Endothelial cell of umbilical vein (primary cell): ENCODE measurements around the gene DLEC1. TPM values are rescaled to one million over a fixed set of nuclear protein-coding genes. Genes with fewer than 3 reads are reported as not detected.

Experiments used
- Bru-seq: library from RNA; stranded (reverse); fragments of 400-500 nt; gene quantifications from one replicate; lab custom pipeline; 2021; lab: Mats Ljungman, UMichigan
- BruChase-seq, 2 experiments: library from RNA; stranded (reverse); fragments of 400-500 nt; gene quantifications; one replicate each; lab custom pipeline; 2021; lab: Mats Ljungman, UMichigan
- BruUV-seq: library from RNA; stranded (reverse); fragments of 400-500 nt; replicated peaks from 2 replicates; lab custom pipeline; 2021; lab: Mats Ljungman, UMichigan
- CTCF ChIA-PET: fragments of 300-600, 350-600 bp; sonication (Branson Sonifier 250); formaldehyde crosslinking; loops from one replicate; lab custom pipeline; 2021; ENCODE audit warnings: antibody characterized with exemption, inconsistent platforms; lab: Charles Lee
- POLR2A ChIA-PET: fragments of 300-600, 350-600 bp; sonication (Branson Sonifier 250); formaldehyde crosslinking; loops from one replicate; lab custom pipeline; 2021; ENCODE audit warnings: antibody characterized with exemption, inconsistent platforms; lab: Charles Lee
- DNase-seq: peaks from one replicate; pipeline ENCODE4 v3.0.0-alpha.2; 2011; ENCODE audit warnings: low read depth, low spot score
- FAIRE-seq: peaks from 2 replicates; lab custom pipeline; 2011; peaks lifted over from hg19 to GRCh38; lab: Jason Lieb, UNC
- H2AFZ ChIP-seq: 2 replicates; pipeline ENCODE4 v1.6.0; 2012; ENCODE audit warnings: low read depth, low read length, control low read depth, inconsistent platforms
- H3K27ac ChIP-seq: 2 replicates; pipeline ENCODE4 v1.5.1; 2011; ENCODE audit warnings: low read depth, mild to moderate bottlenecking, control low read depth, low read length, moderate library complexity; ENCODE audit not compliant: insufficient read depth
- H3K27me3 ChIP-seq, 2 experiments: 2 replicates each; pipeline versions ENCODE4 v1.6.0 to v1.6.1; 2011; ENCODE audit warnings: low read length in 2 of 2, mixed read lengths in 1 of 2; ENCODE audit not compliant: control insufficient read depth in 2 of 2, insufficient read depth in 2 of 2
- H3K36me3 ChIP-seq, 2 experiments: 2 replicates in 1 of 2; 3 replicates in 1 of 2; pipeline ENCODE4 v1.5.1; 2011; ENCODE audit warnings: low read length in 2 of 2, mild to moderate bottlenecking in 1 of 2, moderate library complexity in 1 of 2; ENCODE audit not compliant: control insufficient read depth in 2 of 2, insufficient read depth in 2 of 2; ENCODE audit errors: extremely low read depth in 1 of 2
- H3K4me1 ChIP-seq: 3 replicates; pipeline ENCODE4 v1.5.1; 2011; ENCODE audit warnings: mild to moderate bottlenecking, low read length; ENCODE audit not compliant: control insufficient read depth, insufficient read depth; ENCODE audit errors: extremely low read depth
- H3K4me2 ChIP-seq: 2 replicates; pipeline ENCODE4 v1.6.1; 2011; ENCODE audit warnings: low read length, control low read depth, mixed read lengths; ENCODE audit not compliant: insufficient read depth
- H3K4me3 ChIP-seq, 3 experiments: fragments of 200-600 bp in 1 of 3; sonication (generic), shearing (Covaris generic) in 1 of 3; replicated peaks in 1 of 3; 2 replicates each; pipeline ENCODE4 v1.5.1; 2011 to 2016; ENCODE audit warnings: control low read depth in 3 of 3, low read length in 3 of 3, mild to moderate bottlenecking in 2 of 3, inconsistent platforms in 1 of 3, low read depth in 1 of 3, moderate library complexity in 1 of 3; ENCODE audit not compliant: insufficient read depth in 1 of 3
- H3K79me2 ChIP-seq: 2 replicates; pipeline ENCODE4 v1.6.0; 2012; ENCODE audit warnings: low read length, inconsistent platforms; ENCODE audit not compliant: control insufficient read depth, insufficient read depth
- H3K9ac ChIP-seq: replicated peaks from 2 replicates; pipeline ENCODE3; 2011; ENCODE audit warnings: low read length, control low read depth; ENCODE audit not compliant: insufficient read depth; ENCODE audit errors: extremely low read depth
- H3K9me1 ChIP-seq: replicated peaks from 3 replicates; pipeline ENCODE4 v1.6.0; 2011; ENCODE audit warnings: mild to moderate bottlenecking, low read length; ENCODE audit not compliant: control insufficient read depth, insufficient read depth; ENCODE audit errors: extremely low read depth
- H3K9me3 ChIP-seq: replicated peaks from 2 replicates; pipeline ENCODE4 v1.5.1; 2012; ENCODE audit warnings: low read length, inconsistent platforms; ENCODE audit not compliant: control insufficient read depth, insufficient read depth
- H4K20me1 ChIP-seq: replicated peaks from 2 replicates; pipeline ENCODE3; 2011; ENCODE audit warnings: mild to moderate bottlenecking, low read length; ENCODE audit not compliant: control insufficient read depth, insufficient read depth; ENCODE audit errors: extremely low read depth
- EZH2 ChIP-seq: IDR thresholded peaks from 2 replicates; pipeline ENCODE4 v1.6.1; 2012; ENCODE audit warnings: borderline replicate concordance, low read depth, mild to moderate bottlenecking, moderate library complexity, low read length, inconsistent platforms; ENCODE audit not compliant: severe bottlenecking
- MAX ChIP-seq: IDR thresholded peaks from 2 replicates; pipeline ENCODE4 v1.6.1; 2011; ENCODE audit not compliant: insufficient read depth, insufficient read length
- dilution Hi-C: fragments of 300-500 bp; cut with MboI; formaldehyde crosslinking; loops from one replicate; pipeline ENCODE4 v1.15.0; 2019; ENCODE audit warnings: low sequenced_read_pairs; ENCODE audit not compliant: extremely low pct_ligation_motif_present
- intact Hi-C: fragments of 100-400 bp; cut with micrococcal nuclease; formaldehyde crosslinking; loops from one replicate; pipeline ENCODE4 v1.10.0; 2022
- long read RNA-seq: library from polyadenylated mRNA; stranded (forward); transcript quantifications from one replicate; pipeline ENCODE4 v2.0.0, GENCODE V29; 2021
- polyA minus RNA-seq, 3 experiments: library from RNA; depleted of rRNA, polyadenylated mRNA; stranded (reverse); fragments of >200 nt; gene quantifications; 1 replicate in 1 of 3; 2 replicates in 2 of 3; pipeline ENCODE4 v1.2.3, GENCODE V29; 2011
- polyA plus RNA-seq, 4 experiments: library from polyadenylated mRNA; depleted of rRNA in 3 of 4; stranded (reverse) in 3 of 4; unstranded in 1 of 4; fragments of >200 nt; gene quantifications; 2 replicates each; pipeline versions ENCODE4 v1.2.1 to v1.2.3, GENCODE V29; 2011 to 2012; ENCODE audit warnings: missing spikeins in 1 of 4
- total RNA-seq: library from RNA; stranded (reverse); gene quantifications from 2 replicates; pipeline ENCODE4 v1.2.3, GENCODE V29; 2021

DLEC1 gene
- not detected in 2 replicates for total RNA-seq
- polyA plus RNA-seq = not detected in 2 replicates
- polyA plus RNA-seq (2011; cell fraction: cytosol; rRNA removed) = not detected in 2 replicates
- polyA plus RNA-seq (2011; cell fraction: nucleus; rRNA removed) = 0.13 and 0.14 TPM in 2 replicates
- polyA plus RNA-seq (2012) = not detected in 2 replicates
- polyA minus RNA-seq = 0.04 TPM in 1 of 2 replicates, not detected in the other
- not detected for polyA minus RNA-seq (2011; cell fraction: cytosol; rRNA and poly(A)+ RNA removed)
- not detected in 2 replicates for polyA minus RNA-seq (2011; cell fraction: nucleus; rRNA and poly(A)+ RNA removed)
- percentile 6 among the genes with signal in this experiment for Bru-seq, nascent RNA
- BruChase-seq, experiment 1, labeled RNA remaining after a 6-hour chase = percentile 10 among the genes with signal in this experiment
- percentile 9 among the genes with signal in this experiment for BruChase-seq, experiment 2, labeled RNA remaining after a 2-hour chase
- long read RNA-seq, partial matches to known transcripts = 0 of 1 reads
- long read RNA-seq, other reads (novel, unspliced or antisense) = 1 of 1 reads

DNA sequence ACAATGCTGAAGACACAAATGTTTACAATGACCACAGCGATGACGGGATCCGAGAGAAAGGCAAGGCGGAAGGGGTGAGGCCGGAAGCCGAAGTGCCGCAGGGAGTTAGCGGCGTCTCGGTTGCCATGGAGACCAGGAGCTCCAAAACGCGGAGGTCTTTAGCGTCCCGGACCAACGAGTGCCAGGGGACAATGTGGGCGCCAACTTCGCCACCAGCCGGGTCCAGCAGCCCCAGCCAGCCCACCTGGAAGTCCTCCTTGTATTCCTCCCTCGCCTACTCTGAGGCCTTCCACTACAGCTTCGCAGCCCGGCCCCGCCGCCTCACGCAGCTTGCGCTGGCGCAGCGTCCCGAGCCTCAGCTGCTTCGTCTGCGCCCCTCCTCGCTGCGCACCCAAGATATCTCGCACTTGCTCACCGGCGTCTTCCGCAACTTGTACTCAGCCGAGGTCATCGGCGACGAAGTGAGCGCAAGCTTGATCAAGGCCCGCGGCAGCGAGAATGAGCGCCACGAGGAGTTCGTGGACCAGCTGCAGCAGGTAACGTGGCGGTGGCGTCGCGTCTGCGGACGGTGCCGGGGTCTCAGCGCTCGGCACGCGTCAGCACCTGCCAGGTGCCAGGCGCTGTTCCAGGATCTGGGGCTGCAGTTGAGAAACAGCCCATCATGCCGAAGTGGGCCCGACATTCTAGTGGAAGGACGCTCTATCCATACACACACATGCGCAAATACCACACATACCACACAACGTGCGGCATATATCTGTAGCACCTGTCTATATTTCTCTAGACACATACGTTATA lies at the start of gene DLEC1:
Gene DLEC1 (plus strand): TSS at position 108 of the 798 bp plus-strand sequence. CDS start 18 bp downstream, at position 126.
- Histone ChIP-seq H3K27ac (no peak within 1 kb of the TSS), H3K27me3 (peaks cover 9 to 10% of the 10 kb centered on the region in 2 experiments), H4K20me1 (no peaks in the 10 kb centered on the region), H3K4me3 (peak within 1 kb of the TSS in 2 of 3 experiments; percentile 9 to 32), H3K36me3 (no peaks in the 10 kb centered on the region), H3K9ac (no peak within 1 kb of the TSS), H3K79me2 (no peaks in the 10 kb centered on the region), H2AFZ (peak within 1 kb of the TSS; percentile 58), H3K4me1 (peaks cover 9% of the 10 kb centered on the region), H3K9me1 (no peaks in the 10 kb centered on the region), H3K9me3 (no peaks in the 10 kb centered on the region), H3K4me2 (peak within 1 kb of the TSS; percentile 55)
- no TSS peak for BruUV-seq
- DNase-seq = peak; percentile 26
- ChIA-PET POLR2A (no interaction called here), CTCF (interaction anchor here (1.0 to 1.5 kb wide), 3 partner anchors 10 to 259 kb away, joined by 3 to 6 read pairs (median 6); partner anchors contain the start of gene PLCD1)
- dilution Hi-C loops (no loop called here), intact Hi-C loops (no loop called here)
- FAIRE-seq = peak; percentile 57
- TF ChIP-seq MAX (no peak), EZH2 (peak; percentile 77)
